Bronchial epithelial cell (primary cell): Measurements from ENCODE around the gene GNB5. TPM values are rescaled to one million over a fixed set of nuclear protein-coding genes. Genes with fewer than 3 reads are reported as not detected.

Experiments
- DNase-seq: peaks from one replicate; pipeline ENCODE4 v3.0.0-alpha.2; 2010; ENCODE audit warnings: low read depth
- FAIRE-seq: peaks from 2 replicates; lab custom pipeline; 2011; peaks lifted over from hg19 to GRCh38; lab: Jason Lieb, UNC
- H3K27me3 ChIP-seq: 2 replicates; pipeline ENCODE4 v1.5.1; 2011; ENCODE audit warnings: low read length; ENCODE audit not compliant: control insufficient read depth, insufficient read depth
- H3K36me3 ChIP-seq: 2 replicates; pipeline ENCODE4 v1.5.1; 2011; ENCODE audit warnings: low read length; ENCODE audit not compliant: control insufficient read depth, insufficient read depth
- H3K4me3 ChIP-seq: 2 replicates; pipeline ENCODE4 v1.5.1; 2011; ENCODE audit warnings: mild to moderate bottlenecking, low read depth, low read length, control low read depth
- CTCF ChIP-seq: IDR thresholded peaks from 2 replicates; pipeline ENCODE4 v1.5.1; 2011; ENCODE audit warnings: mild to moderate bottlenecking, moderate library complexity, low read length, control low read depth, inconsistent platforms; ENCODE audit not compliant: insufficient read depth, severe bottlenecking
- total RNA-seq: library from RNA; depleted of rRNA; stranded (reverse); fragments of >200 nt; gene quantifications from 2 replicates; pipeline ENCODE4 v1.2.1, GENCODE V29; 2014

Gene GNB5
- total RNA-seq, 1 donor from 2014 or later, result 46.1 TPM

GRCh38 chr15:52068004-52068615 lies 123.1 kb downstream of the GNB5 start:
- no peak for TF ChIP-seq CTCF
- FAIRE-seq, result no peak
- DNase-seq, result peak; percentile 85
- Histone ChIP-seq H3K27me3 (no peaks in the 10 kb centered on the region), H3K36me3 (peaks cover under 1% of the 10 kb centered on the region), H3K4me3 (no peak overlapping the region)

GRCh38 chr15:52067545-52067926 lies 123.7 kb downstream of the GNB5 start:
- peak; percentile 65 for DNase-seq
- Histone ChIP-seq H3K27me3 (no peaks in the 10 kb centered on the region), H3K4me3 (no peak overlapping the region), H3K36me3 (peaks cover 2% of the 10 kb centered on the region)
- no peak for FAIRE-seq
- TF ChIP-seq CTCF, result no peak

GRCh38 chr15:52066842-52067544 lies 124.2 kb downstream of the GNB5 start:
- peaks cover 2% of the 10 kb centered on the region for H3K36me3 ChIP-seq
- TF ChIP-seq CTCF, result no peak
- H3K27me3 ChIP-seq, result no peaks in the 10 kb centered on the region
- DNase-seq (no peak), FAIRE-seq (no peak)
- H3K4me3 ChIP-seq, result no peak overlapping the region

Other genes starting within 250 kb of the GNB5 start
- gene LEO1, start 219.6 kb downstream of the GNB5 start, total RNA-seq, result 21.9 and 41.2 TPM in 2 replicates
- 156 and 197 TPM in 2 replicates for gene MAPK6, start 172.2 kb downstream of the GNB5 start, total RNA-seq
- gene BCL2L10, start 78.6 kb downstream of the GNB5 start, total RNA-seq, result 0.53 and 0.64 TPM in 2 replicates
- gene MYO5C, start 104.4 kb upstream of the GNB5 start, total RNA-seq, result 17.8 and 19.7 TPM in 2 replicates